ENCODE measurements around the gene GPR156. TPM values are rescaled to one million over a fixed set of nuclear protein-coding genes. Genes with fewer than 3 reads are reported as not detected.

Gene GPR156
- total and polyA plus RNA-seq, 9 of the 15 experiments (the other 6 are each of a cell fraction or from before 2014, with no cell fraction given), result 0.07 to 0.14 (median 0.12) TPM; not detected in 5

- H3K9me1 ChIP-seq (ENCODE audit: control insufficient read depth, insufficient read depth, low read length), result no peaks in the 10 kb centered on the region
- 4% methylated on average over 3 of the region's 3 CpGs for WGBS (ENCODE audit: insufficient coverage, low coverage, missing lambda C conversion rate)
- POLR2A ChIA-PET, result no interaction called here
- BruUV-seq (replicated peaks), result no TSS peak
- CTCF ChIA-PET (ENCODE audit: low intra/inter-chr PET ratio), result no interaction called here
- in situ Hi-C loops (cut with MboI), result no loop called here
- H3K27ac ChIP-seq (ENCODE audit: extremely low read depth, low read depth, low read length), result no peak overlapping the region
- H3K4me2 ChIP-seq (ENCODE audit: insufficient read depth, low read length), result no peak overlapping the region
- H3K9ac ChIP-seq (ENCODE audit: insufficient read depth in 1 of 2, low read depth in 2 of 2, low read length in 2 of 2), result no peak overlapping the region
- H3K9me3 ChIP-seq (replicated peaks; ENCODE audit: control insufficient read depth, insufficient read depth, low read depth, low read length), result no peaks in the 10 kb centered on the region
- H3K79me2 ChIP-seq (ENCODE audit: control insufficient read depth, insufficient read depth, low read length), result no peaks in the 10 kb centered on the region
- H3K36me3 ChIP-seq (ENCODE audit: control insufficient read depth, insufficient read depth, low read length), result no peaks in the 10 kb centered on the region
- no peaks in the 10 kb centered on the region for H4K20me1 ChIP-seq (replicated peaks; ENCODE audit: control insufficient read depth, insufficient read depth, low read length)
- peaks cover 14 to 15% of the 10 kb centered on the region in 2 experiments; a peak in 3 of 5 replicates for H3K27me3 ChIP-seq (ENCODE audit: control insufficient read depth in 2 of 2, insufficient read depth in 2 of 2, low read length in 2 of 2)
- intact Hi-C loops (cut with micrococcal nuclease), result no loop called here
- TF ChIP-seq GTF2E2 (tag; IDR thresholded peaks at IDR 0.05) (no peak), ZNF668 (CRISPR knock-in tag; IDR thresholded peaks at IDR 0.05) (no peak), ZNF184 (CRISPR knock-in tag; IDR thresholded peaks at IDR 0.05) (no peak), ZNF282 (CRISPR knock-in tag; IDR thresholded peaks at IDR 0.05) (no peak), ZNF354B (CRISPR knock-in tag; IDR thresholded peaks at IDR 0.05) (no peak), SIX5 (IDR thresholded peaks at IDR 0.05; ENCODE audit: borderline replicate concordance in 1 of 2, insufficient read depth in 1 of 2, low read depth in 1 of 2, low read length in 2 of 2) (no peak)
- no peak for DNase-seq (ENCODE audit: extremely low read depth in 1 of 4, low spot score in 3 of 4)
- H3K4me3 ChIP-seq, result no peak overlapping the region
- H3K4me1 ChIP-seq (replicated peaks in 1 of 2; ENCODE audit: control insufficient read depth in 2 of 2, insufficient read depth in 2 of 2, low read length in 2 of 2), result peaks cover 0 to 8% of the 10 kb centered on the region in 2 experiments; a peak in 2 of 5 replicates
- no peak for FAIRE-seq
- no peak for ATAC-seq
- no peak overlapping the region for H2AFZ ChIP-seq (ENCODE audit: low read depth, low read length)
Measured at GRCh38 chr3:120280566-120280965, 4.5 kb downstream of the GPR156 start.

GRCh38 chr3:120280026-120280425 is 5.0 kb downstream of the GPR156 start:
- H2AFZ ChIP-seq (ENCODE audit: low read depth, low read length), result no peak overlapping the region
- intact Hi-C loops (cut with micrococcal nuclease) (no loop called here), in situ Hi-C loops (cut with MboI) (no loop called here)
- no peak for ATAC-seq
- H3K27ac ChIP-seq (ENCODE audit: extremely low read depth, low read depth, low read length), result no peak overlapping the region
- no peak for FAIRE-seq
- no peak overlapping the region for H3K4me3 ChIP-seq
- no peaks in the 10 kb centered on the region for H3K9me1 ChIP-seq (ENCODE audit: control insufficient read depth, insufficient read depth, low read length)
- ChIA-PET POLR2A (no interaction called here), CTCF (ENCODE audit: low intra/inter-chr PET ratio) (no interaction called here)
- no peaks in the 10 kb centered on the region for H3K9me3 ChIP-seq (replicated peaks; ENCODE audit: control insufficient read depth, insufficient read depth, low read depth, low read length)
- peaks cover 0 to 3% of the 10 kb centered on the region in 2 experiments; a peak in 2 of 5 replicates for H3K4me1 ChIP-seq (replicated peaks in 1 of 2; ENCODE audit: control insufficient read depth in 2 of 2, insufficient read depth in 2 of 2, low read length in 2 of 2)
- 0% methylated on average over 1 of the region's 1 CpG for WGBS (ENCODE audit: insufficient coverage, low coverage, missing lambda C conversion rate)
- H3K36me3 ChIP-seq (ENCODE audit: control insufficient read depth, insufficient read depth, low read length), result no peaks in the 10 kb centered on the region
- peaks cover 10 to 14% of the 10 kb centered on the region in 2 experiments; a peak in 3 of 5 replicates for H3K27me3 ChIP-seq (ENCODE audit: control insufficient read depth in 2 of 2, insufficient read depth in 2 of 2, low read length in 2 of 2)
- no peaks in the 10 kb centered on the region for H4K20me1 ChIP-seq (replicated peaks; ENCODE audit: control insufficient read depth, insufficient read depth, low read length)
- TF ChIP-seq RFX1 (IDR thresholded peaks at IDR 0.05) (peak; percentile 7; the same call in 1 of the 2 replicates), NKRF (IDR thresholded peaks at IDR 0.05; ENCODE audit: borderline replicate concordance) (no peak), BHLHE40 (IDR thresholded peaks at IDR 0.05; ENCODE audit: low read length) (no peak)
- H3K79me2 ChIP-seq (ENCODE audit: control insufficient read depth, insufficient read depth, low read length), result no peaks in the 10 kb centered on the region
- H3K4me2 ChIP-seq (ENCODE audit: insufficient read depth, low read length), result no peak overlapping the region
- no peak overlapping the region for H3K9ac ChIP-seq (ENCODE audit: insufficient read depth in 1 of 2, low read depth in 2 of 2, low read length in 2 of 2)
- DNase-seq (ENCODE audit: extremely low read depth in 1 of 4, low spot score in 3 of 4), result no peak
- BruUV-seq (replicated peaks), result no TSS peak

All from K562 (cell line).